ENCODE measurements around the gene NCBP2L. TPM values are rescaled to one million over a fixed set of nuclear protein-coding genes. Genes with fewer than 3 reads are reported as not detected.

Gene NCBP2L
- polyA plus RNA-seq, 4 donors, result 0.01 to 0.10 TPM; not detected in 2

Other genes with a start within 250 kb of the NCBP2L start
- 10 to 100 TPM in 3 of 4 donors, 1 to 10 TPM in 1; 2.9 to 22.0 (median 15.7) TPM for gene PRPS1, start 149.2 kb upstream of the NCBP2L start, polyA plus RNA-seq
- 100 to 1,000 TPM in 3 of 4 donors, 10 to 100 TPM in 1; 85.6 to 244 (median 120) TPM for gene TSC22D3, start 1.9 kb upstream of the NCBP2L start, polyA plus RNA-seq
- gene MID2, start 48.1 kb downstream of the NCBP2L start, polyA plus RNA-seq, result 1 to 10 TPM in 2 of 4 donors, under 1 TPM in 2; 0.67 to 6.9 (median 1.6) TPM
- not detected for gene TEX13B, start 204.6 kb downstream of the NCBP2L start, polyA plus RNA-seq

Measured in small intestine (tissue), 4 donors.